Mesothelial cell of epicardium (in vitro differentiated cells): ENCODE measurements around the gene TEPSIN. TPM values are rescaled to one million over a fixed set of nuclear protein-coding genes. Genes with fewer than 3 reads are reported as not detected.

Experiments
- DNase-seq, 2 experiments: peaks; one replicate each; pipeline ENCODE4 v3.0.0; 2021; ENCODE audit warnings: low spot score in 2 of 2; ENCODE audit not compliant: unreplicated experiment in 2 of 2
- H3K27ac Mint-ChIP-seq: 2 replicates; pipeline ENCODE4 v1.8.0; 2021; ENCODE audit warnings: mixed read lengths
- H3K27me3 Mint-ChIP-seq: 2 replicates; pipeline ENCODE4 v1.8.0; 2021; ENCODE audit warnings: low read depth, mixed read lengths
- H3K36me3 Mint-ChIP-seq: 2 replicates; pipeline ENCODE4 v1.8.0; 2021; ENCODE audit warnings: mixed read lengths
- H3K4me1 Mint-ChIP-seq: 2 replicates; pipeline ENCODE4 v1.8.0; 2021; ENCODE audit warnings: mixed read lengths
- H3K4me3 Mint-ChIP-seq: 2 replicates; pipeline ENCODE4 v1.8.0; 2021; ENCODE audit warnings: mild to moderate bottlenecking, moderate library complexity, mixed read lengths
- H3K9me3 Mint-ChIP-seq: 2 replicates; pipeline ENCODE4 v1.8.0; 2021; ENCODE audit warnings: mixed read lengths
- total RNA-seq: library from RNA; stranded (reverse); gene quantifications from 3 replicates; pipeline ENCODE4 v1.2.1, GENCODE V29; 2021
- TF ChIP-seq, protein P1 (sequence below): fragments of 200-600 bp; sonication (generic); IDR thresholded peaks from one replicate; pipeline ENCODE4 v1.5.0; 2021; ENCODE audit warnings: antibody characterized with exemption; ENCODE audit not compliant: unreplicated experiment

Gene TEPSIN
- total RNA-seq, 1 donor from 2014 or later = 44.6 TPM

DNA sequence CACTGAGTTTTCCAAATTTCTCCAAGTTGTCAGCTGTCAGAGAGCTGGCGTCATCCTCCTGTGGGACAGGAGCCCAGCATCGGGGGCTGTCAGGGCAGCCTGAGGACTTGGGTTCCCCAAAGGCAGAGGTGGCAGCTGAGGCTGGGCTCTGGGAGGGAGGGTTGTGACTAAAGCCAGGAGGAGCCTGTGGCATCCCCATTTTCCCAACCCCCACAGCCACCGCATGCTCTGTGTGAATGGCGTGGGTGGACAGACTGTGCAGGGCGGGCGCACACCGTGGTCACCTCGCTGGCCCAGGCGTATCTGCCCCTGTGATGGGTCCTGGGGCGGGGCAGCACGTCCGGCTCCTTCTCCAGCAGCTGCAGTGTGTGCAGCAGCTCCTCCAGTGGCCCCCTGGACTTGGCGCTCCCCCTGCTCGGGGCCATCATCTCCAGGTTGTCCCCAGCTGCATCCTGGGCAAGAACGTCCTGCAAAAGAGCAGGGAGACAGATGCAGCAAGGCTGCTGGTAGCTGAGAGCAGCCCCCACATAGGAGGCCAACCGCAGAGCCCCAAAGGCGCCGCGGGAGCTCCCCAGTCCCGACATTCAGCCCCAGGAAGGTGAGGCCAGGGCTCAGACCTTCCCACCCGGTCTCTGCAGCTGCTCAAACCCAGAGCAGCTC is 40.9 kb downstream of the TEPSIN start:
- Mint-ChIP-seq H3K27me3 (no peaks in the 10 kb centered on the region), H3K4me3 (no peak overlapping the region), H3K36me3 (peaks cover 2% of the 10 kb centered on the region), H3K27ac (no peak overlapping the region), H3K9me3 (no peaks in the 10 kb centered on the region), H3K4me1 (no peaks in the 10 kb centered on the region)
- TF ChIP-seq, protein P1, sequence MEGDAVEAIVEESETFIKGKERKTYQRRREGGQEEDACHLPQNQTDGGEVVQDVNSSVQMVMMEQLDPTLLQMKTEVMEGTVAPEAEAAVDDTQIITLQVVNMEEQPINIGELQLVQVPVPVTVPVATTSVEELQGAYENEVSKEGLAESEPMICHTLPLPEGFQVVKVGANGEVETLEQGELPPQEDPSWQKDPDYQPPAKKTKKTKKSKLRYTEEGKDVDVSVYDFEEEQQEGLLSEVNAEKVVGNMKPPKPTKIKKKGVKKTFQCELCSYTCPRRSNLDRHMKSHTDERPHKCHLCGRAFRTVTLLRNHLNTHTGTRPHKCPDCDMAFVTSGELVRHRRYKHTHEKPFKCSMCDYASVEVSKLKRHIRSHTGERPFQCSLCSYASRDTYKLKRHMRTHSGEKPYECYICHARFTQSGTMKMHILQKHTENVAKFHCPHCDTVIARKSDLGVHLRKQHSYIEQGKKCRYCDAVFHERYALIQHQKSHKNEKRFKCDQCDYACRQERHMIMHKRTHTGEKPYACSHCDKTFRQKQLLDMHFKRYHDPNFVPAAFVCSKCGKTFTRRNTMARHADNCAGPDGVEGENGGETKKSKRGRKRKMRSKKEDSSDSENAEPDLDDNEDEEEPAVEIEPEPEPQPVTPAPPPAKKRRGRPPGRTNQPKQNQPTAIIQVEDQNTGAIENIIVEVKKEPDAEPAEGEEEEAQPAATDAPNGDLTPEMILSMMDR = no peak
- DNase-seq = peak in 1 of 2 experiments; percentile 12

DNA sequence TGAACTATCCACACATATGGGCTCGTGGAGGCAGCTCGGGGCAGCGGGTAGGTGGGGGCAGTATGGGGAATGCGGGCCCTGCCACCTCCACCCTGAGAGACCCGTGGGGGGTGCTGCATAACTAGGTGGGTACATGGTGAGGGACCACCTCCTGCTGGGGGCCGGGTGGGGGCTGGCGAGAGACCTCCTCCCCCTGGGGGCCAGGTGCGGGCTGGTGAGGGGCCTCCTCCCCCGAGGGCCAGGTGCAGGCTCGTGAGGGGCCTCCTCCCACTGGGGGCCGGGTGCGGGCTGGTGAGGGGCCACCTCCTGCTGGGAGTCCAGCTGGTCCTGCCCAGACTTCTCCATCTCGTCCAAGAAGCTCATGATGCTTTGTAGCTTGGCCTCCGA is 41.5 kb downstream of the TEPSIN start:
- H3K4me3 Mint-ChIP-seq = no peak overlapping the region
- H3K27ac Mint-ChIP-seq = no peak overlapping the region
- H3K36me3 Mint-ChIP-seq = peaks cover 2% of the 10 kb centered on the region
- DNase-seq = no peak
- H3K27me3 Mint-ChIP-seq = no peaks in the 10 kb centered on the region
- TF ChIP-seq, protein P1 = no peak
- H3K9me3 Mint-ChIP-seq = no peaks in the 10 kb centered on the region
- no peaks in the 10 kb centered on the region for H3K4me1 Mint-ChIP-seq

DNA sequence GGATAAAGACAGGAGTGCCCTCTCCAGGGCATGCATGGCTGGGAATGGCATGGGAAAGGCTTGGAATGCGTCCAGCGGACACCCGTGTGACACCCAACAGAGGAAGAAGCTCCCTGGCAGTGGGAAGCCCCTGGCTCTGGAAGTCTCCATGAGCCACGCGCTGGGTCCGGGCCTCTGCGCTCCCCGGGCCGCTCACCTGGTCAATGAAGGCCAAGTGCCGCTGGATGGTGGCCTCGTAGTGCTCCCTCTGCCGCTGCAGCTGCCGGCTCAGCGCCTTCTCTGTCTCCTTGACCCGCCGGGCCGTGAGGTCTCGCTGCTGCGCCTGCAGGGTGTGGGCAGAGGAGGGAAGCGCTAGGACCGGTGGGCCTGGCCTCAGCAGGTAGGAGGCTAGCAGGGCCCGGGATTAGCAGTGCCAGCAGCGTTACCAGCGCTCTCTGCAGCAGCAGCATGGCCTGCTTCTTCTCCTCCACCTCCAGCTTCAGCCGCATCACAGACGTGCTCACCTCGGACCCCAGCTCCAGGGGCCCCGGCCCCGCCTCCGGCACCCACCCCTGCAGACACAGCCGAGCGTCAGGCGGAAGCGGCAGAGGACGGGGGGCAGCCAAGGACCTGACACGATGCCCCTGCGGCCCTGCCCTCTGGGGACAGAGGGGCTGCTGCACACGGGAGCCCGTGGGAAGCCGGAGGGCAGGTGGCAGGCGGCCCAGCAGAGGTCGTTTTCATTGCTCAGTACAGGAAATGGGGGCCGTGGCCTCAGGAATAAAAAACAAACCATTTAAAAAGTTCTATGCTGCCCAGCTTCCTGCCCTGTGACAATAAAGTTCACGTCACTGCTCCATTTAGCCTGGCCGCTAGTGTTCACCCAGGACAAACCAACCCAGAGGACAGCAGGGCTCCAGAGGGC is 42.1 kb downstream of the TEPSIN start:
- Mint-ChIP-seq H3K27ac (no peak overlapping the region), H3K4me1 (no peaks in the 10 kb centered on the region), H3K9me3 (no peaks in the 10 kb centered on the region), H3K4me3 (no peak overlapping the region), H3K36me3 (no peaks in the 10 kb centered on the region), H3K27me3 (no peaks in the 10 kb centered on the region)
- no peak for DNase-seq
- TF ChIP-seq, protein P1 = no peak

DNA sequence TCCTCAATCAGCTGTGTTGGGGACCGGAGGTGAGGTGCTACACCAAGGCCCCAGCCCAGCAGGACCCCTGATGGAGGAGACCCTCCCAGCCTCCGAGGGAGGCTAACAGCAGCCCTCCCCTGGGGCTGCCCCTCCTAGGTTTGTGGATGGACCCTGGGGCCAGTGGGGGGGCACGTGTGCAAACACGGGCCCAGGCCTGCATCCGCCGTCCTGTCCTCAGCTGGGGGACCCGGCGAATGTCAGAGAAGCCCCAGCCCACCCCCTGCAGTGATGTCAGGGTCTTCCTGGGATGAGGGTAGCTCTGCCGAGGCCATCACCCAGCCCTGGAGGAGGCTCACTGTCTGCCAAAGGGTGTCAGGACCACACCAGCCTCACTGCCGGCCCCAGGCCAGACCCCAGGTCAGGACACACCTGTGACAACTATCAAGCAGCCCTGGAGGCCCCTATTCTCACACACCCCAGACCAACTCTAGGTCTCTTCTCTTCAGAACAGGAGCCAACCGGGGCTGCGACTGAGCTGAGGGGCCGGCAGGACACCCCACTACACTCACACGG is 42.8 kb downstream of the TEPSIN start:
- Mint-ChIP-seq H3K27me3 (no peaks in the 10 kb centered on the region), H3K4me1 (no peaks in the 10 kb centered on the region)

DNA sequence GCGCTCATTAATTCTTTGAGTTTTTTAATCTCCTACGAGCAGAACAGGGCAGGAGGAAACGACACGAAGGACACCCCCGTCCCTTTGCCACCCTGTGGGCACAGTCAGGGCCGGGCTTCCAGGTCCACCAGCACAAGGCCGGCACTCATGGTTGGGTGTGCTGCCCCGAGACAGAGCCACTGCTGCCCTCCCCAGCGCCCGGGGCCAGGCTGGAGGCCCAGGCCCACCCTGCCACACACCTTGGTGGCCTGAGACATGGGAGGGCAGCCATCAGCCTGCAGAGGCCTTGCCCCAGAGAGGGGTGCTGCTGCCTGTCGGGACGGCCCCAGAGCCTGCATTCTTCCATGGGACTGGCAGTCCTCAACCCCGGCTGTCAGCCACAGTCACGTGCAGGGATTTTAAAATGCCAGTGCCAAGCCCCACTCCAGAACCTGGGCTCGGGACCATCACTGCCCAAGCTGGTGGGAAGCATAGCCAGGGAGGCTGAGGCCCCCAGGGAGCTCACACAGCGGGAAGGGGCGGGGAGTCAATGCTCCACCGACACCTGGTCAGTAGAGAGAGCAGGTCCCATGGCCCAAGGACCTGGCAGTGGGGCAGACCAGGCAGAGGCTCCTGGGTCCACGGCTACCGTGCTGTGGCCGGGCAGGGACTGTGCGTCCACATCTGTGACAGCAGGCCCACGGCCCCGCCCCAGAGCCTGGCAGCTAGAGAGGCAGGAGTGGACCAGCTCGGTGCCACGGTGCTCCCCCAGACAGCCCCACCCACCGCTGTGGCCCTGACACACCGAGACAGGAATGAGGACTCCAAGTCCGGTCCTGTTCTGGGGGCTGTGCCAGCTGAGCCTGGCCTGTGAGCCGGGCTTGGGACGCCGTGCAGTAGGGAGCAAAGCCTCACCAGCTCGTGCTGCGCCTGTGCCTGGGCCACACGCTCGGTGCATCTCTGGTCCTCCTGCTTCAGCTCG is 43.6 kb downstream of the TEPSIN start:
- Mint-ChIP-seq H3K27me3 (no peaks in the 10 kb centered on the region), H3K4me3 (no peak overlapping the region), H3K27ac (no peak overlapping the region), H3K9me3 (no peaks in the 10 kb centered on the region), H3K36me3 (no peaks in the 10 kb centered on the region), H3K4me1 (no peaks in the 10 kb centered on the region)
- TF ChIP-seq, protein P1 = no peak
- no peak for DNase-seq

More for the DNA sequence above, 42.8 kb downstream of the TEPSIN start:
- H3K27ac Mint-ChIP-seq = no peak overlapping the region
- H3K4me3 Mint-ChIP-seq = no peak overlapping the region
- no peaks in the 10 kb centered on the region for H3K36me3 Mint-ChIP-seq
- H3K9me3 Mint-ChIP-seq = no peaks in the 10 kb centered on the region
- TF ChIP-seq, protein P1 = no peak
- no peak for DNase-seq
